ENCODE measurements around the gene C13orf46. TPM values are rescaled to one million over a fixed set of nuclear protein-coding genes. Genes with fewer than 3 reads are reported as not detected.

The C13orf46 gene
- total RNA-seq, 5 donors from 2014 or later (not counting 1 experiment from before 2014, with no cell fraction given), result 18.4 to 33.9 (median 25.3) TPM

DNA sequence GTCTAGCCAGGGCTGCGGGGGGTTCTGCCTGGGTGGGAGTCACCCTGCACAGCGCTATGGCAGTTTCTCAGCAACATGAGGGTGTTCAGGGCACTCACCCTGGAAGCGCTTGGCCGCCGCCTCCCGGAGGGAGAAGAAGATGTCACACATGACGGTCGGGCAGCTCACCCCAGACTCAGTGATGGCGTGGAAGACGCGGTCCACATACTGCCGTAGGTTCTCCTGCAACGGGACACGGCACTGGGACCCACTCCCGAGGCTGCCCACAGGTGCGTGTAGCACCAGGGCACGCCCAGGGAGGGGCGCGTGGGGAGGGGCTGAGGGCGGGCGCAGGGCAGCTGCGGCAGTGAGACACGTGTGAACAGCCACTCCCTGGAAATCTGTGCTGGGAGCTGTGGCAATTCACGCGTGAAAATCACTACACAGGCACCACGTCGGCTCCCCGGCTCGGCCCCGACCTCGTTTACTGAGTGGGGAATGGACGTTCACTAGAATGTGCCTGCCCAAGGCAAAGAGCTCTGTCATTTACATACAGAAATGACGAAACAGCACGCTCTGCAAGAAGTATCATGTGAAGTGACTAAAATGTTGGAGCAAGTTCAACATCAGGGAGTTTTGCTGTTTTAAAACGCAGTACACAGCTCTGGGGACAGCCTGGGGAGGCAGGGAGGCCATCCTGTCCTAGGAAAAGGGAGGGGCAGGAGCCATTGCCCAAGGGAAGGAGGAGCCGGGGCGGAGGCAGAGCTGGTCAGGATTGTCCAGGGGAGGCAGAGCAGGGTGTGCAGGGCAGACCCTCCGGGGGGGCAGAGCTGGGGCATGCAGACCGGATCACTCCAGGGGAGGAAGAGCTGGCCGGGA, 41.5 kb upstream of the C13orf46 start:
- Mint-ChIP-seq H3K27me3 (no peaks in the 10 kb centered on the region), H3K9me3 (no peaks in the 10 kb centered on the region), H3K36me3 (peaks cover 23% of the 10 kb centered on the region), H3K4me1 (peaks cover 5 to 7% (median 5%) of the 10 kb centered on the region in 3 donors), H3K27ac (peak overlapping the region in 1 of 2 donors; percentile 11), H3K4me3 (no peak overlapping the region)
- Histone ChIP-seq H3K4me3 (ENCODE audit: control insufficient read depth in 1 of 2, extremely low read depth in 1 of 2, low read length in 1 of 2) (no peak overlapping the region), H3K9me3 (no peaks in the 10 kb centered on the region), H3K4me1 (ENCODE audit: control insufficient read depth in 1 of 2, extremely low read depth in 1 of 2, insufficient read depth in 2 of 2, low read length in 2 of 2) (peaks cover 0 to 30% of the 10 kb centered on the region in 2 experiments), H3K27me3 (replicated peaks in 1 of 2; ENCODE audit: control insufficient read depth in 2 of 2, extremely low read depth in 1 of 2, insufficient read depth in 2 of 2, low read length in 1 of 2) (peaks cover 0 to 3% of the 10 kb centered on the region in 2 experiments), H3K36me3 (ENCODE audit: control insufficient read depth in 2 of 2, extremely low read depth in 1 of 2, insufficient read depth in 1 of 2, low read length in 1 of 2) (peaks cover 28 to 91% of the 10 kb centered on the region in 2 donors), H3K27ac (ENCODE audit: low read length) (no peak overlapping the region)
- ATAC-seq (replicated peaks in 1 of 4) (no peak), DNase-seq (no peak)
- 94% methylated on average over 38 of the region's 40 CpGs for WGBS (ENCODE audit: insufficient coverage)
- CTCF ChIA-PET, result no interaction called here
- POLR2A ChIA-PET, result interaction anchor here in 1 of 2 donors (0.5 kb wide), 1 partner anchor 190 kb away, joined by 3 read pairs; no protein-coding TSS in a partner anchor

DNA sequence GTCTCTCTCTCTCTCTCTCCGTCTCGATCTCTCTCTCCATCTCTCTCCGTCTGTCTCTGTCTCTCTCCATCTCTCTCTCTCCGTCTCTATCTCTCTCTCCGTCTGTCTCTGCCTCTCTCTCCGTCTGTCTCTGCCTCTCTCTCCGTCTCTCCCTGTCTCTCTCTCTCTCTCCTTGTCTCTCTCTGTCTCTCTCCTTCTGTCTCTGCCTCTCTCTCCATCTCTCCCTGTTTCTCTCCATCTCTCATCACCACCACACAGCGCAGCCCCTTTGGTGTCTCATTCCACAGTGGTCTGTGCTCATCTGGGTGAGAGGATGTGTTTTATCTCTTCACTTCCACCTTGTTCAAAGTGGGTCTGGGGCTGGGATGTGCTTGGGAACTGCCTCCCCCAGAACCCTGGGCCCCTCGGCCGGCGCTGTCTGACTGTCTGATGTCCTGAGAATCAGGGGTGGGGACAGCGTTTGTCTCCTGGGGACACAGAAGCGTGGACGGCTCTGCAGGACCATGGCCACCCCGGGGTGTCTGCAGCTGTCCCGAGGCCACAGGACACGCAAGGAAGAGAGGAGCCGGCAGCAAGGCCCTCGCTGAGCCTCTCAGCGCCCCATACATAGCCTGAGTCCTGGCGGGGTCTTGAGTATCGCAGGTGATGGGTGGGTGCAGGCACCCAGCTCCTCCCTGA, 40.2 kb upstream of the C13orf46 start:
- peaks cover 24% of the 10 kb centered on the region for H3K36me3 Mint-ChIP-seq
- H3K4me1 ChIP-seq (ENCODE audit: control insufficient read depth in 1 of 2, extremely low read depth in 1 of 2, insufficient read depth in 2 of 2, low read length in 2 of 2), result peaks cover 0 to 30% of the 10 kb centered on the region in 2 experiments
- peaks cover 5 to 7% (median 5%) of the 10 kb centered on the region in 3 donors for H3K4me1 Mint-ChIP-seq
- no peaks in the 10 kb centered on the region for H3K9me3 ChIP-seq
- H3K4me3 ChIP-seq (ENCODE audit: control insufficient read depth in 1 of 2, extremely low read depth in 1 of 2, low read length in 1 of 2), result no peak overlapping the region
- DNase-seq (no peak), ATAC-seq (replicated peaks in 1 of 4) (no peak)
- peaks cover 0 to 3% of the 10 kb centered on the region in 2 experiments for H3K27me3 ChIP-seq (replicated peaks in 1 of 2; ENCODE audit: control insufficient read depth in 2 of 2, extremely low read depth in 1 of 2, insufficient read depth in 2 of 2, low read length in 1 of 2)
- peaks cover 31 to 95% of the 10 kb centered on the region in 2 donors for H3K36me3 ChIP-seq (ENCODE audit: control insufficient read depth in 2 of 2, extremely low read depth in 1 of 2, insufficient read depth in 1 of 2, low read length in 1 of 2)
- no peak overlapping the region for H3K27ac Mint-ChIP-seq
- CTCF ChIA-PET, result no interaction called here
- no peaks in the 10 kb centered on the region for H3K9me3 Mint-ChIP-seq
- POLR2A ChIA-PET, result no interaction called here
- 96% methylated on average over 19 of the region's 22 CpGs for WGBS (ENCODE audit: insufficient coverage)
- peak overlapping the region; percentile 10 for H3K27ac ChIP-seq (ENCODE audit: low read length)
- H3K27me3 Mint-ChIP-seq, result no peaks in the 10 kb centered on the region
- no peak overlapping the region for H3K4me3 Mint-ChIP-seq

DNA sequence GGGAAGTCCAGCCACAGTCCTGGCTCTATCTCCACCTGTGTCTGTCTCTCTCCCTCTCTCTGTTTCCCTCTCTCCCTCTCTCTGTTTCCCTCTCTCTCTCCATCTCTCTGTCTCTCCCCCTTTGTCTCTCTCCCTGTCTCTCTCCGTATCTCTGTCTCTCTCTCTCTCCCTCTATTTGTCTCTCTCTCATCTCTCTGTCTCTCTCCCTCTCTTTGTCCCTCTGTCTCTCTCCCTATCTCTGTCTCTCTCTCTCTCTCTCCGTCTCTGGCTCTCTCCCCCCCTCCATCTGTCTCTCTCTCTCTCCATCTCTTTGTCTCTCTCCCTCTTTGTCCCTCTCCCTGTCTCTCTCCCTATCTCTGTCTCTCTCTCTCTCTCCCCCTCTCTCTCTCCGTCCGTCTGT, 39.5 kb upstream of the C13orf46 start:
- Histone ChIP-seq H3K27ac (ENCODE audit: low read length) (no peak overlapping the region), H3K4me3 (ENCODE audit: control insufficient read depth in 1 of 2, extremely low read depth in 1 of 2, low read length in 1 of 2) (no peak overlapping the region), H3K27me3 (replicated peaks in 1 of 2; ENCODE audit: control insufficient read depth in 2 of 2, extremely low read depth in 1 of 2, insufficient read depth in 2 of 2, low read length in 1 of 2) (peaks cover 0 to 3% of the 10 kb centered on the region in 2 experiments), H3K4me1 (ENCODE audit: control insufficient read depth in 1 of 2, extremely low read depth in 1 of 2, insufficient read depth in 2 of 2, low read length in 2 of 2) (peaks cover 0 to 32% of the 10 kb centered on the region in 2 experiments), H3K36me3 (ENCODE audit: control insufficient read depth in 2 of 2, extremely low read depth in 1 of 2, insufficient read depth in 1 of 2, low read length in 1 of 2) (peaks cover 30 to 91% of the 10 kb centered on the region in 2 donors), H3K9me3 (no peaks in the 10 kb centered on the region)
- no peak overlapping the region for H3K27ac Mint-ChIP-seq
- no peak for ATAC-seq (replicated peaks in 1 of 4)
- H3K9me3 Mint-ChIP-seq, result no peaks in the 10 kb centered on the region
- 78% methylated on average over 4 of the region's 4 CpGs for WGBS (ENCODE audit: insufficient coverage)
- no peak overlapping the region for H3K4me3 Mint-ChIP-seq
- no peaks in the 10 kb centered on the region for H3K27me3 Mint-ChIP-seq
- POLR2A ChIA-PET, result no interaction called here
- DNase-seq, result no peak
- H3K36me3 Mint-ChIP-seq, result peaks cover 27% of the 10 kb centered on the region
- CTCF ChIA-PET, result no interaction called here
- peaks cover 5 to 7% (median 5%) of the 10 kb centered on the region in 3 donors for H3K4me1 Mint-ChIP-seq

DNA sequence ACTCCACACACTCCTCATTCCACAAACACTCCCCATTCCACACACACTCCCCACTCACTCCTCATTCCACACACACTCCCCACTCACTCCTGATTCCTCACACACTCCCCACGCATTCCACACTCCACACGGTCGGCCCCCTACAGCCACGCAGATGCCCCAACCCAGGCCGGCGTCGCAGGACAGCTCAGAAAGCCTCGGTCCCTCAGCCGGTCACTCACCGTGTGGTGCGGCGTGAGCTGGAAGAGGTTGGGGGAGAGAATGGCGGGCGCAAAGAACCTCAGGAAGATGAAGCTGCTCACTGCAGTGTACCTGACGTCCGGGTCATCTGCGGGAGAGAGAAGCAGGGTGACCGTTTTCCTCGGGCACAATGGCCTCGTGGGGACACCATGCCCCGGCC, 39.0 kb upstream of the C13orf46 start:
- POLR2A ChIA-PET, result no interaction called here
- H3K4me3 ChIP-seq (ENCODE audit: control insufficient read depth in 1 of 2, extremely low read depth in 1 of 2, low read length in 1 of 2), result no peak overlapping the region
- CTCF ChIA-PET, result no interaction called here
- Mint-ChIP-seq H3K4me1 (peaks cover 5 to 7% (median 5%) of the 10 kb centered on the region in 3 donors), H3K27ac (no peak overlapping the region), H3K36me3 (peaks cover 27% of the 10 kb centered on the region), H3K9me3 (no peaks in the 10 kb centered on the region), H3K27me3 (no peaks in the 10 kb centered on the region), H3K4me3 (no peak overlapping the region)
- 96% methylated on average over 17 of the region's 21 CpGs for WGBS (ENCODE audit: insufficient coverage)
- peaks cover 0 to 3% of the 10 kb centered on the region in 2 experiments for H3K27me3 ChIP-seq (replicated peaks in 1 of 2; ENCODE audit: control insufficient read depth in 2 of 2, extremely low read depth in 1 of 2, insufficient read depth in 2 of 2, low read length in 1 of 2)
- no peaks in the 10 kb centered on the region for H3K9me3 ChIP-seq
- peaks cover 26 to 88% of the 10 kb centered on the region in 2 donors for H3K36me3 ChIP-seq (ENCODE audit: control insufficient read depth in 2 of 2, extremely low read depth in 1 of 2, insufficient read depth in 1 of 2, low read length in 1 of 2)
- DNase-seq (no peak), ATAC-seq (replicated peaks in 1 of 4) (no peak)
- H3K4me1 ChIP-seq (ENCODE audit: control insufficient read depth in 1 of 2, extremely low read depth in 1 of 2, insufficient read depth in 2 of 2, low read length in 2 of 2), result peaks cover 0 to 32% of the 10 kb centered on the region in 2 experiments
- H3K27ac ChIP-seq (ENCODE audit: low read length), result no peak overlapping the region

DNA sequence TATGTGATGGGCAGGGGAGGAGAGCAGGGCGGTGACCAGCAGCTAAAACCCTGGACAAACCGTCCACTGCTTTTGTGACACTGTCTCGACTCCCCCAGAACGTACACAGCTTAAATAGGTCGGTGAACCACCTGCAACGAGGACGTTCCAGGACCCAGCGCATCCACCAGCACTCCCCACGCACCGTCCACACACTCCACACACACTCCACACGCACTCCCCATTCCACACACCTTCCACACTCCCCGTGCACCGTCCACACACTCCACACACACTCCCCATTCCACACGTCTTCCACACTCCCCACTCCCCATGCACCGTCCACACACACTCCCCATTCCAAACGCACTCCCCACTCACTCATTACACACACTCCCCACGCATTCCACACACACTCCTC, 38.3 kb upstream of the C13orf46 start:
- Histone ChIP-seq H3K27me3 (replicated peaks in 1 of 2; ENCODE audit: control insufficient read depth in 2 of 2, extremely low read depth in 1 of 2, insufficient read depth in 2 of 2, low read length in 1 of 2) (peaks cover 0 to 3% of the 10 kb centered on the region in 2 experiments), H3K36me3 (ENCODE audit: control insufficient read depth in 2 of 2, extremely low read depth in 1 of 2, insufficient read depth in 1 of 2, low read length in 1 of 2) (peaks cover 25 to 85% of the 10 kb centered on the region in 2 donors), H3K27ac (ENCODE audit: low read length) (no peak overlapping the region), H3K9me3 (no peaks in the 10 kb centered on the region), H3K4me1 (ENCODE audit: control insufficient read depth in 1 of 2, extremely low read depth in 1 of 2, insufficient read depth in 2 of 2, low read length in 2 of 2) (peaks cover 0 to 32% of the 10 kb centered on the region in 2 experiments), H3K4me3 (ENCODE audit: control insufficient read depth in 1 of 2, extremely low read depth in 1 of 2, low read length in 1 of 2) (no peak overlapping the region)
- ATAC-seq (replicated peaks in 1 of 4) (peak in 1 of 4 experiments; percentile 17), DNase-seq (no peak)
- CTCF ChIA-PET, result no interaction called here
- no peak overlapping the region for H3K4me3 Mint-ChIP-seq
- peaks cover 5 to 7% (median 5%) of the 10 kb centered on the region in 3 donors for H3K4me1 Mint-ChIP-seq
- POLR2A ChIA-PET, result no interaction called here
- H3K27ac Mint-ChIP-seq, result no peak overlapping the region
- H3K9me3 Mint-ChIP-seq, result no peaks in the 10 kb centered on the region
- no peaks in the 10 kb centered on the region for H3K27me3 Mint-ChIP-seq
- H3K36me3 Mint-ChIP-seq, result peaks cover 29% of the 10 kb centered on the region
- 95% methylated on average over 15 of the region's 17 CpGs for WGBS (ENCODE audit: insufficient coverage)

DNA sequence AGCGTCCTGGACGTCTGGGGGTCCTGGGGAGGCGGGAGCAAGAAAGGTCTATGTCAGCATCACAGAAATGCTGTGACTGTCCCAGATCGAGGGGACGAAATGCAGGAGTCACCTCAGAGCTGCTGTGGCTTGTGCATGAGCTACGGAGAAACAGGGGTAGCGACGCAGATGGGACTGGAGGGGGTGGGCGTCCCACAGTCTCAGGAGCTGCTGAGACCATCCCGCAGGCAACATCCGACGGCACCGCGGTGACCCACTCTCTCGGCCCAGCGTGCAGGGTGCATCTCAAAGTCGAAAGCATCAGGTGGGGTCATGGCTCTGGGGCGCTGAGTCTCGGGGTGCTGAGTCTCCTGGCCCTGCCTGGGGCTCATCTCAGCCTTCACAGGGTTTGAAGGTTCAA, 37.4 kb upstream of the C13orf46 start:
- H3K27ac Mint-ChIP-seq, result peak overlapping the region; percentile 69 to 82
- H3K27ac ChIP-seq (ENCODE audit: low read length), result no peak overlapping the region
- H3K36me3 Mint-ChIP-seq, result peaks cover 23% of the 10 kb centered on the region
- POLR2A ChIA-PET, result no interaction called here
- 96% methylated on average over 16 of the region's 19 CpGs for WGBS (ENCODE audit: insufficient coverage)
- DNase-seq, result no peak
- peaks cover 0 to 3% of the 10 kb centered on the region in 2 experiments for H3K27me3 ChIP-seq (replicated peaks in 1 of 2; ENCODE audit: control insufficient read depth in 2 of 2, extremely low read depth in 1 of 2, insufficient read depth in 2 of 2, low read length in 1 of 2)
- H3K9me3 ChIP-seq, result no peaks in the 10 kb centered on the region
- H3K4me3 Mint-ChIP-seq, result no peak overlapping the region
- H3K9me3 Mint-ChIP-seq, result no peaks in the 10 kb centered on the region
- peaks cover 4 to 7% (median 5%) of the 10 kb centered on the region in 3 donors for H3K4me1 Mint-ChIP-seq
- H3K27me3 Mint-ChIP-seq, result no peaks in the 10 kb centered on the region
- H3K4me1 ChIP-seq (ENCODE audit: control insufficient read depth in 1 of 2, extremely low read depth in 1 of 2, insufficient read depth in 2 of 2, low read length in 2 of 2), result peaks cover 0 to 32% of the 10 kb centered on the region in 2 experiments
- peak in 2 of 4 experiments; percentile 25 to 29 for ATAC-seq (replicated peaks in 1 of 4)
- H3K36me3 ChIP-seq (ENCODE audit: control insufficient read depth in 2 of 2, extremely low read depth in 1 of 2, insufficient read depth in 1 of 2, low read length in 1 of 2), result peaks cover 20 to 76% of the 10 kb centered on the region in 2 donors
- H3K4me3 ChIP-seq (ENCODE audit: control insufficient read depth in 1 of 2, extremely low read depth in 1 of 2, low read length in 1 of 2), result no peak overlapping the region
- CTCF ChIA-PET, result no interaction called here
